ENCODE results near the gene DPEP3.
A peak's percentile ranks its signal among the peaks of the same experiment; 100 is the strongest.

DNA sequence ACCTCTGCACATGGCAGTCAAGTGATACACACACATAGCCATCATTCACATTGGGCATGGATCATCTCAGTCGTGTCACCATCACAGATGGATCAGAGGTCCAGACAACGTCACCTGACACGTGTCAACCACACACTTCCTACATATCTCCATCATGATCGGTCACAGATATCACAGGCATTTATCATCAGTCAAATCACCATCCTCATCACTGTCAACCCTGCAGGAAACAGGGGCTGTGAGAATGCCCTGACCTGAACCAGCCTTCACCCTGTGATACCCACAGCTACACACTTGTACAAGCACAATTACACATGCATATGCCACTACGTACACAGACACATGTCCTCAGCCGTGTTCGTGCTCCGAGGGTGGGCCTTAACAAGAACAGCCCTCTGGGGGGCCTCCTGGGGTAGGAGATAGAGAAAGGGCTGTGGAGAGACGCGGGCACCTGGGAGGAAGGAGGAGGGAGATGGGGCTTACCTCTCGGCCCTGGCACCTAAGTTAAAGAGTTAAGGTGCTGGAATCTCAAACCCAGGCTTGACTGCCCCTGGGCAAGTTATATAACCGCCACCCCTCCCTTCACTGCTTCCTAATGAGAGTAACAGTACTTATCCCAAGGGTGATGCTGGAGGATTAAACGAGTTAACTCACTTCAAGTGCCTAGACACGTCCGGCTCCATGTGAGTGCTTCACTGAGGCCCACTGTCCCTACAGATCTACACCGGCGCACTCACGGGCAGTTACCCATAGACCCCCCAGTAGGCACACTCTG is 12.9 kb downstream of the DPEP3 start:
- no peak for TF ChIP-seq EZH2 (IDR thresholded peaks at IDR 0.05; ENCODE audit: low read length)
- TF ChIP-seq, protein P1, sequence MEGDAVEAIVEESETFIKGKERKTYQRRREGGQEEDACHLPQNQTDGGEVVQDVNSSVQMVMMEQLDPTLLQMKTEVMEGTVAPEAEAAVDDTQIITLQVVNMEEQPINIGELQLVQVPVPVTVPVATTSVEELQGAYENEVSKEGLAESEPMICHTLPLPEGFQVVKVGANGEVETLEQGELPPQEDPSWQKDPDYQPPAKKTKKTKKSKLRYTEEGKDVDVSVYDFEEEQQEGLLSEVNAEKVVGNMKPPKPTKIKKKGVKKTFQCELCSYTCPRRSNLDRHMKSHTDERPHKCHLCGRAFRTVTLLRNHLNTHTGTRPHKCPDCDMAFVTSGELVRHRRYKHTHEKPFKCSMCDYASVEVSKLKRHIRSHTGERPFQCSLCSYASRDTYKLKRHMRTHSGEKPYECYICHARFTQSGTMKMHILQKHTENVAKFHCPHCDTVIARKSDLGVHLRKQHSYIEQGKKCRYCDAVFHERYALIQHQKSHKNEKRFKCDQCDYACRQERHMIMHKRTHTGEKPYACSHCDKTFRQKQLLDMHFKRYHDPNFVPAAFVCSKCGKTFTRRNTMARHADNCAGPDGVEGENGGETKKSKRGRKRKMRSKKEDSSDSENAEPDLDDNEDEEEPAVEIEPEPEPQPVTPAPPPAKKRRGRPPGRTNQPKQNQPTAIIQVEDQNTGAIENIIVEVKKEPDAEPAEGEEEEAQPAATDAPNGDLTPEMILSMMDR (optimal IDR thresholded peaks at IDR 0.05 in 1 of 3, IDR thresholded peaks at IDR 0.05 in 1 of 3, conservative IDR thresholded peaks at IDR 0.05 in 1 of 3; ENCODE audit: extremely low read depth in 1 of 3, insufficient read depth in 2 of 3, low read length in 3 of 3), result peak in 1 of 3 experiments; percentile 2

Measured in keratinocyte (primary cell).